Activated CD8-positive, alpha-beta T cell treated with anti-CD3 and anti-CD28 coated beads, Interleukin-2, amount 10 ng/mL, durations not matched to agents 7 days and 5 days (primary cell): ENCODE data around the gene CFB. TPM values are rescaled to one million over a fixed set of nuclear protein-coding genes. Genes with fewer than 3 reads are reported as not detected.
A peak's percentile ranks its signal among the peaks of the same experiment; 100 is the strongest.
"Not testable (repeated sequence)": the region's sequence is repeated elsewhere in the genome, so short reads cannot be mapped to it uniquely, and the experiment has no call there.

Experiments
- ATAC-seq: fragments of 150-1000 bp; cut with Tn5 transposase; one replicate; pipeline ENCODE4 v1.10.0; 2021; ENCODE audit warnings: moderate library complexity
- CTCF ChIA-PET: fragments of 350-600 bp; sonication (Branson Sonifier 250); formaldehyde crosslinking; loops from one replicate; lab custom pipeline; 2021; ENCODE audit warnings: antibody characterized with exemption; lab: Charles Lee
- POLR2A ChIA-PET: fragments of 350-600 bp; sonication (Branson Sonifier 250); formaldehyde crosslinking; loops from one replicate; lab custom pipeline; 2021; ENCODE audit warnings: antibody characterized with exemption; lab: Charles Lee
- DNase-seq: peaks from one replicate; pipeline ENCODE4 v3.0.0-alpha.2; 2020
- H3K27ac Mint-ChIP-seq: one replicate; pipeline ENCODE4 v1.8.0; 2021; ENCODE audit warnings: mild to moderate bottlenecking, mixed read lengths
- H3K27me3 Mint-ChIP-seq: one replicate; pipeline ENCODE4 v1.8.0; 2021; ENCODE audit warnings: low read depth, mixed read lengths
- H3K36me3 Mint-ChIP-seq: one replicate; pipeline ENCODE4 v1.8.0; 2021; ENCODE audit warnings: low read depth, mixed read lengths
- H3K4me1 Mint-ChIP-seq: one replicate; pipeline ENCODE4 v1.8.0; 2021; ENCODE audit warnings: low read depth, mixed read lengths
- H3K4me3 Mint-ChIP-seq: one replicate; pipeline ENCODE4 v1.8.0; 2021; ENCODE audit warnings: mild to moderate bottlenecking, mixed read lengths
- H3K9me3 Mint-ChIP-seq: one replicate; pipeline ENCODE4 v1.8.0; 2022; ENCODE audit warnings: mixed read lengths; ENCODE audit not compliant: insufficient read depth
- total RNA-seq, 2 experiments: library from RNA; stranded (reverse); gene quantifications; one replicate each; pipeline ENCODE4 v1.2.3, GENCODE V29; 2021

Gene CFB
- total RNA-seq, 2 experiments from 2014 or later = 0.58 TPM; not detected in 1

- Mint-ChIP-seq H3K27ac (no peak overlapping the region), H3K4me3 (no peak overlapping the region), H3K9me3 (no peaks in the 10 kb centered on the region), H3K4me1 (no peaks in the 10 kb centered on the region), H3K36me3 (no peaks in the 10 kb centered on the region), H3K27me3 (peaks cover 10% of the 10 kb centered on the region)
- DNase-seq (no peak), ATAC-seq (no peak)
- ChIA-PET CTCF (no interaction called here), POLR2A (no interaction called here)
These were observed 30.1 kb upstream of the CFB start for GRCh38 chr6:31915756-31916155.

DNA sequence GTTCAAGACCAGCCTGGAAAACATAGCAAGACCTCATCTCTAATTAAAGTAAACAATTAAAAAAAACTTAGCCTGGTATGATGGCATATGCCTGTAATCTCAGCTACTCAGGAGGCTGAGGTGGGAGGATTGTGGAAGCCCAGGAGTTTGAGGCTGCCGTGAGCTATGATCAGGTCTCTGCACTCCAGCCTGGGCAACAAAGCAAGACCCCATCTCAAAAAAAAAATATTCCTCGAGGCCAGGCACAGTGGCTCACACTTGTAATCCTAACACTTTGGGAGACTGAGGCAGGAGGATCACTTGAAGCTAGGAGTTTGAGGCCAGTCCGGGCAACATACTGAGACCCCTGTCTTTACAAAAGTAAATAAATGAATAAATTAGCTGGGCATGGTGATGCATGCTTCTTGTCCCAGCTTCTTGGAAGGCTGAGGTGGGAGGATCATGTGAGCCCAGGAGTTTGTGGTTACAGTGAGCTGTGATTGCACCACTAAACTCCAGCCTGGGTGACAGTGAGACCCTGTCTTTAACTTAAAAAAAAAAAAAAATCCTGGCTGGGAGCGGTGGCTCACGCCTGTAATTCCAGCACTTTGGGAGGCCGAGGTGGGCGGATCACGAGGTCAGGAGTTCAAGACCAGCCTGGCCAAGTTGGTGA lies 27.7 kb upstream of the CFB start:
- ATAC-seq (no peak), DNase-seq (no peak)
- Mint-ChIP-seq H3K9me3 (no peaks in the 10 kb centered on the region), H3K36me3 (no peaks in the 10 kb centered on the region), H3K27ac (no peak overlapping the region), H3K4me3 (no peak overlapping the region), H3K4me1 (no peaks in the 10 kb centered on the region), H3K27me3 (peaks cover 10% of the 10 kb centered on the region)
- ChIA-PET POLR2A (no interaction called here), CTCF (interaction anchor here (1.2 to 1.7 kb wide), 2 partner anchors 31 to 34 kb away, joined by 3 to 5 read pairs; no protein-coding TSS in a partner anchor)

DNA sequence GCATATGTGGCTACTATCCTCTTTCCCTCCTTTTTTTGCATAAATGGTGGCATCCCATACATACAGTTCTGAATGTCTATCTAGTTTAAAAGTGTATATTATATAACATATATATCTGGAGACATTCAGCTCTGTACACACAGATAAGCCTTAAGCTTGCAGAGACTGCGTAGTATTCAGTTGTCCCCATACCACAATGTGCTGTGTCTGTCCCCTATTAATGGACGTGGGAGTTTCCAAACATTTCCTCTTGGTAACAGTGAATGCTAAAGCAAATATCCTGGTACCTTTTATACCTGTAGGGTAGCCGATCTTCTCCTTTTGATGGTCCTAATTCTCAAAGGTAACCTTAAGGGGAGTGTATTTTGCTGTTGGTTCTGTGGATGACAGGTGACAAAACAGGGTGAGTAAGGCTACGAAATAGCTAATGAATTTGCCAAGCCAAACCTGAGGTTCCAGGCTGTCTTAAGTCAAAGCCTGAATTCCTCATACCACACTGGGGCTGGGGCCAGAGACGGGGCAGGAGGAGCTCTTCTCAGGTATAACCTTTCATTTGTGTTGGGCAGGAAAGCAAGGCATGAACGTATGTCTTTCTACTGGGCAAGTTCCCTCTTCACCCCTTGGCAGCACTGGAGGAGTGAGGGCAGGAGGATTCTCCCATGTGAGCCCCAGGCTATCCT lies 26.1 kb upstream of the CFB start:
- Mint-ChIP-seq H3K36me3 (no peaks in the 10 kb centered on the region), H3K27me3 (peaks cover 10% of the 10 kb centered on the region), H3K9me3 (no peaks in the 10 kb centered on the region), H3K27ac (no peak overlapping the region), H3K4me3 (no peak overlapping the region), H3K4me1 (no peaks in the 10 kb centered on the region)
- POLR2A ChIA-PET = no interaction called here
- ATAC-seq (no peak), DNase-seq (no peak)
- CTCF ChIA-PET = interaction anchor here (1.7 kb wide), 1 partner anchor 32 kb away, joined by 7 read pairs; no protein-coding TSS in a partner anchor

GRCh38 chr6:31920811-31921210 lies 25.1 kb upstream of the CFB start:
- DNase-seq (no peak), ATAC-seq (no peak)
- POLR2A ChIA-PET = no interaction called here
- Mint-ChIP-seq H3K9me3 (no peaks in the 10 kb centered on the region), H3K4me1 (no peaks in the 10 kb centered on the region), H3K27ac (no peak overlapping the region), H3K27me3 (peaks cover 2% of the 10 kb centered on the region), H3K4me3 (no peak overlapping the region), H3K36me3 (no peaks in the 10 kb centered on the region)
- CTCF ChIA-PET = interaction anchor here (1.7 kb wide), 1 partner anchor 31 kb away, joined by 7 read pairs; no protein-coding TSS in a partner anchor

GRCh38 chr6:31922942-31923341 lies 23.0 kb upstream of the CFB start:
- Mint-ChIP-seq H3K4me3 (no peak overlapping the region), H3K4me1 (no peaks in the 10 kb centered on the region), H3K27ac (no peak overlapping the region), H3K27me3 (peaks cover 2% of the 10 kb centered on the region), H3K9me3 (no peaks in the 10 kb centered on the region), H3K36me3 (no peaks in the 10 kb centered on the region)
- CTCF ChIA-PET = interaction anchor here (0.9 to 1.8 kb wide), 7 partner anchors 25 to 261 kb away, joined by 3 to 4 read pairs (median 3); partner anchors contain the start of gene NEU1
- ATAC-seq = no peak
- POLR2A ChIA-PET = interaction anchor here (1.2 kb wide), 1 partner anchor 17 kb away, joined by 3 read pairs; no protein-coding TSS in a partner anchor
- peak; percentile 42 for DNase-seq

- Mint-ChIP-seq H3K36me3 (no peaks in the 10 kb centered on the region), H3K9me3 (no peaks in the 10 kb centered on the region), H3K27me3 (peaks cover 2% of the 10 kb centered on the region), H3K27ac (no peak within 1 kb of the TSS), H3K4me3 (no peak within 1 kb of the TSS), H3K4me1 (no peaks in the 10 kb centered on the region)
- DNase-seq = no peak
- ChIA-PET POLR2A (no interaction called here), CTCF (no interaction called here)
- no peak for ATAC-seq
These were observed 18.5 kb upstream of the CFB start, which contains the start of gene C2 for GRCh38 chr6:31927242-31927862. Gene C2, plus strand, starts transcription at chr6:31927717. Its CDS starts 36 bp downstream, at chr6:31927753.

DNA sequence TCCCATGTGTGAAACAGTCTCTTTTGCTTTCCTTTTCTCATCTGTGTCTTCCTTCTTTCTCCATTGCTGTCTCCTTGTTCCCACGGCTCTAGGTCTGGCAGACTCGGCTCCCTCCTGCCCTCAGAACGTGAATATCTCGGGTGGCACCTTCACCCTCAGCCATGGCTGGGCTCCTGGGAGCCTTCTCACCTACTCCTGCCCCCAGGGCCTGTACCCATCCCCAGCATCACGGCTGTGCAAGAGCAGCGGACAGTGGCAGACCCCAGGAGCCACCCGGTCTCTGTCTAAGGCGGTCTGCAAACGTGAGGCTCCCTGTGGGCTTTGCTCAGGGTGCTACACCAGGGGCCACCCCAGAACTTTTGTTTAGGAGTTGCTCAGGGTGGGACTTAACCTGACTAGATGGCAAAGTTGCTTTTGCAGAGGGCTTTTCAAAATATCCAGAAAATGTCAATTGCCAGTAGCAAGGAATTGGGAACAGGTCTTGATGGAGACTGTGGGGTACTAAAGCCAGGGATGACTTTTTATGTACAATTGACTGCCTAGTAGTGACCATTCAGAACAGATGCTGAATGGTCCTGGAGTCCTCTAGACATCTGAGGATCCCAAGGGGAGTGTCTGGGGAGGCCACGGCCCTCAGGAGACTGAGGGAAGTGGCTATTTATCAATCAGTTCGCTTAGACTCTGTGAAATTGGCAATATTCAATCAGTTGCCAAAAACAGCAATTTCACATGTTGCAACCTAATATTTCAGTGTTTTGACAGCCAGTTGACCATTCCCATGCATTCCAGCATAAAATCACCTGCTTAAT lies 17.8 kb upstream of the CFB start:
- Mint-ChIP-seq H3K27ac (no peak overlapping the region), H3K4me3 (no peak overlapping the region), H3K36me3 (no peaks in the 10 kb centered on the region), H3K9me3 (no peaks in the 10 kb centered on the region), H3K27me3 (peaks cover 2% of the 10 kb centered on the region), H3K4me1 (no peaks in the 10 kb centered on the region)
- POLR2A ChIA-PET = no interaction called here
- CTCF ChIA-PET = no interaction called here
- no peak for ATAC-seq
- no peak for DNase-seq

- DNase-seq (no peak), ATAC-seq (no peak)
- ChIA-PET POLR2A (no interaction called here), CTCF (no interaction called here)
- H3K4me1 Mint-ChIP-seq = no peaks in the 10 kb centered on the region
- H3K27me3 Mint-ChIP-seq = peaks cover 2% of the 10 kb centered on the region
- H3K27ac Mint-ChIP-seq = no peak overlapping the region
- no peak overlapping the region for H3K4me3 Mint-ChIP-seq
- H3K36me3 Mint-ChIP-seq = no peaks in the 10 kb centered on the region
- H3K9me3 Mint-ChIP-seq = no peaks in the 10 kb centered on the region
These were observed 17.3 kb upstream of the CFB start for GRCh38 chr6:31928672-31928939.

DNA sequence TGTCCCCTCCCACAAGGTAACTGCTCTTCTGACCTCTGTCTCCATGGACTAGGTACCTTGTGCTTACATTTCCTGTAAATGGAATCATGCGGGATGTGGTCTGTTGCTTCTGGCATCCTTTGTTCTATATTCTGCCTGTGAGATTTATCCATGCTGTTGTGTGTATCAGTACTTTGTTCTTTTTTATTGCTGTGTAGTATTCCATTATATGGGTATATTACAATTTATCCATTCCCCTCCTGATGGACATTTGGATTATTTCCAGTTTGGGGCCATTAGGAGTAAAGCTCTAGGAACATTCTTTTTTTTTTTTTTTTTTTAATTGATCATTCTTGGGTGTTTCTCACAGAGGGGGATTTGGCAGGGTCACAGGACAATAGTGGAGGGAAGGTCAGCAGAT lies 14.9 kb upstream of the CFB start:
- H3K27ac Mint-ChIP-seq = no peak overlapping the region
- no peak overlapping the region for H3K4me3 Mint-ChIP-seq
- DNase-seq (no peak), ATAC-seq (no peak)
- H3K27me3 Mint-ChIP-seq = peaks cover 2% of the 10 kb centered on the region
- ChIA-PET CTCF (no interaction called here), POLR2A (no interaction called here)
- no peaks in the 10 kb centered on the region for H3K36me3 Mint-ChIP-seq
- no peaks in the 10 kb centered on the region for H3K9me3 Mint-ChIP-seq
- H3K4me1 Mint-ChIP-seq = no peaks in the 10 kb centered on the region

DNA sequence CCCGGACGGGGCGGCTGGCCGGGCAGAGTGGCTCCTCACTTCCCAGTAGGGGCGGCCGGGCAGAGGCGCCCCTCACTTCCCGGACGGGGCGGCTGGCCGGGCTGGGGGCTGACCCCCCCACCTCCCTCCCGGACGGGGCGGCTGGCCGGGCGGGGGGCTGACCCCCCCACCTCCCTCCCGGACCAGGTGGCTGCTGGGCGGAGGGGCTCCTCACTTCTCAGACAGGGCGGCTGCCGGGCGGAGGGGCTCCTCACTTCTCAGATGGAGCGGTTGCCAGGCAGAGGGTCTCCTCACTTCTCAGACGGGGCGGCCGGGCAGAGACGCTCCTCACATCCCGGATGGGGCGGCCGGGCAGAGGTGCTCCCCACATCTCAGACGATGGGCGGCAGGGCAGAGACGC lies 13.8 kb upstream of the CFB start:
- H3K27me3 Mint-ChIP-seq, H3K4me1 Mint-ChIP-seq, H3K36me3 Mint-ChIP-seq, POLR2A ChIA-PET, H3K27ac Mint-ChIP-seq, DNase-seq, H3K4me3 Mint-ChIP-seq, ATAC-seq, CTCF ChIA-PET, H3K9me3 Mint-ChIP-seq: not testable (repeated sequence)

DNA sequence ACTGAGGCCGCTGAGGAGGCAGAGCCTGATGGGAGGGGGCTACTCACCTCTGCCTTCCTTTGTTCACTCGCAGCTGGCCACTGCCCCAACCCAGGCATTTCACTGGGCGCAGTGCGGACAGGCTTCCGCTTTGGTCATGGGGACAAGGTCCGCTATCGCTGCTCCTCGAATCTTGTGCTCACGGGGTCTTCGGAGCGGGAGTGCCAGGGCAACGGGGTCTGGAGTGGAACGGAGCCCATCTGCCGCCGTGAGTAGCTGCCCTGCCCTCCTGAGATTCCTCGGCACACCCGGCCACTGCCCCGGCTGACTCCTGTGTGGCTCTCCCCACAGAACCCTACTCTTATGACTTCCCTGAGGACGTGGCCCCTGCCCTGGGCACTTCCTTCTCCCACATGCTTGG lies 12.4 kb upstream of the CFB start:
- ChIA-PET POLR2A (no interaction called here), CTCF (no interaction called here)
- Mint-ChIP-seq H3K4me1 (no peaks in the 10 kb centered on the region), H3K27ac (no peak overlapping the region), H3K27me3 (no peaks in the 10 kb centered on the region), H3K36me3 (no peaks in the 10 kb centered on the region), H3K4me3 (no peak overlapping the region), H3K9me3 (no peaks in the 10 kb centered on the region)
- no peak for ATAC-seq
- no peak for DNase-seq
